ENCODE measurements around the gene ASCC1. TPM values are rescaled to one million over a fixed set of nuclear protein-coding genes. Genes with fewer than 3 reads are reported as not detected.

The ASCC1 gene
- total RNA-seq, 1 experiment from 2014 or later = 51.3 TPM

GRCh38 chr10:72107325-72108003, 108.6 kb downstream of the ASCC1 start:
- intact Hi-C loops (cut with micrococcal nuclease; ENCODE audit: unreplicated experiment) = no loop called here
- Mint-ChIP-seq H3K4me1 (ENCODE audit: low read depth, unreplicated experiment) (peaks cover 72% of the 10 kb centered on the region), H3K36me3 (ENCODE audit: insufficient read depth, unreplicated experiment) (peaks cover 34% of the 10 kb centered on the region), H3K27me3 (ENCODE audit: unreplicated experiment) (no peaks in the 10 kb centered on the region), H3K9me3 (ENCODE audit: low read depth, unreplicated experiment) (no peaks in the 10 kb centered on the region), H3K27ac (ENCODE audit: unreplicated experiment) (peak overlapping the region; percentile 74), H3K4me3 (ENCODE audit: low read depth, unreplicated experiment) (no peak overlapping the region)
- BruUV-seq (replicated peaks) = TSS peak; percentile 93
- CTCF ChIA-PET = interaction anchor here (0.6 to 1.5 kb wide), 6 partner anchors 59 to 411 kb away, joined by 3 to 5 read pairs (median 3); no protein-coding TSS in a partner anchor
- no peak for TF ChIP-seq CTCF (IDR thresholded peaks at IDR 0.05; ENCODE audit: unreplicated experiment)
- peak; percentile 48 for DNase-seq

GRCh38 chr10:72106896-72107295, 109.2 kb downstream of the ASCC1 start:
- H3K27ac Mint-ChIP-seq (ENCODE audit: unreplicated experiment) = peak overlapping the region; percentile 74
- H3K9me3 Mint-ChIP-seq (ENCODE audit: low read depth, unreplicated experiment) = no peaks in the 10 kb centered on the region
- TSS peak; percentile 93 for BruUV-seq (replicated peaks)
- no peak overlapping the region for H3K4me3 Mint-ChIP-seq (ENCODE audit: low read depth, unreplicated experiment)
- peaks cover 72% of the 10 kb centered on the region for H3K4me1 Mint-ChIP-seq (ENCODE audit: low read depth, unreplicated experiment)
- DNase-seq = no peak
- H3K36me3 Mint-ChIP-seq (ENCODE audit: insufficient read depth, unreplicated experiment) = peaks cover 31% of the 10 kb centered on the region
- no peaks in the 10 kb centered on the region for H3K27me3 Mint-ChIP-seq (ENCODE audit: unreplicated experiment)
- CTCF ChIA-PET = interaction anchor here (1.1 kb wide), 1 partner anchor 58 kb away, joined by 3 read pairs; no protein-coding TSS in a partner anchor
- intact Hi-C loops (cut with micrococcal nuclease; ENCODE audit: unreplicated experiment) = no loop called here
- TF ChIP-seq CTCF (IDR thresholded peaks at IDR 0.05; ENCODE audit: unreplicated experiment) = no peak

GRCh38 chr10:72106154-72106849, 109.8 kb downstream of the ASCC1 start:
- peaks cover 78% of the 10 kb centered on the region for H3K4me1 Mint-ChIP-seq (ENCODE audit: low read depth, unreplicated experiment)
- H3K27ac Mint-ChIP-seq (ENCODE audit: unreplicated experiment) = peak overlapping the region; percentile 74
- TF ChIP-seq CTCF (IDR thresholded peaks at IDR 0.05; ENCODE audit: unreplicated experiment) = no peak
- intact Hi-C loops (cut with micrococcal nuclease; ENCODE audit: unreplicated experiment) = no loop called here
- no peaks in the 10 kb centered on the region for H3K9me3 Mint-ChIP-seq (ENCODE audit: low read depth, unreplicated experiment)
- DNase-seq = no peak
- H3K4me3 Mint-ChIP-seq (ENCODE audit: low read depth, unreplicated experiment) = no peak overlapping the region
- CTCF ChIA-PET = interaction anchor here (1.1 kb wide), 1 partner anchor 57 kb away, joined by 3 read pairs; no protein-coding TSS in a partner anchor
- H3K27me3 Mint-ChIP-seq (ENCODE audit: unreplicated experiment) = no peaks in the 10 kb centered on the region
- no TSS peak for BruUV-seq (replicated peaks)
- H3K36me3 Mint-ChIP-seq (ENCODE audit: insufficient read depth, unreplicated experiment) = peaks cover 28% of the 10 kb centered on the region

GRCh38 chr10:72105710-72106109, 110.4 kb downstream of the ASCC1 start:
- Mint-ChIP-seq H3K36me3 (ENCODE audit: insufficient read depth, unreplicated experiment) (peaks cover 28% of the 10 kb centered on the region), H3K9me3 (ENCODE audit: low read depth, unreplicated experiment) (no peaks in the 10 kb centered on the region), H3K4me3 (ENCODE audit: low read depth, unreplicated experiment) (no peak overlapping the region), H3K27me3 (ENCODE audit: unreplicated experiment) (no peaks in the 10 kb centered on the region), H3K4me1 (ENCODE audit: low read depth, unreplicated experiment) (peaks cover 84% of the 10 kb centered on the region), H3K27ac (ENCODE audit: unreplicated experiment) (peak overlapping the region; percentile 74)
- intact Hi-C loops (cut with micrococcal nuclease; ENCODE audit: unreplicated experiment) = no loop called here
- CTCF ChIA-PET = no interaction called here
- no TSS peak for BruUV-seq (replicated peaks)
- no peak for TF ChIP-seq CTCF (IDR thresholded peaks at IDR 0.05; ENCODE audit: unreplicated experiment)
- no peak for DNase-seq
